Activated T-cell treated with anti-CD3 and anti-CD28 coated beads, Interleukin-2, amount 50 U/mL, for 72 hours (primary cell): ENCODE measurements around the gene MAGEF1. TPM values are rescaled to one million over a fixed set of nuclear protein-coding genes. Genes with fewer than 3 reads are reported as not detected.

Source experiments
- ATAC-seq, 2 donors: fragments of 150-1000 bp; cut with Tn5 transposase; replicated peaks in 1 of 2; 2 replicates each; pipeline ENCODE4 v1.10.0; 2021; ENCODE audit warnings: moderate library complexity in 2 of 2, mild to moderate bottlenecking in 1 of 2
- DNase-seq, 2 donors: peaks; one replicate each; pipeline ENCODE4 v3.0.0; 2021 to 2022; ENCODE audit warnings: mixed read lengths in 1 of 2
- H3K27ac Mint-ChIP-seq: one replicate; pipeline ENCODE4 v1.8.0; 2022; ENCODE audit warnings: mild to moderate bottlenecking, moderate library complexity, mixed read lengths
- H3K27me3 Mint-ChIP-seq: one replicate; pipeline ENCODE4 v1.8.0; 2022; ENCODE audit warnings: low read depth, mixed read lengths
- H3K36me3 Mint-ChIP-seq, 2 donors: one replicate each; pipeline ENCODE4 v1.8.0; 2022; ENCODE audit warnings: mixed read lengths in 2 of 2, mild to moderate bottlenecking in 1 of 2; ENCODE audit not compliant: insufficient read depth in 2 of 2
- H3K4me1 Mint-ChIP-seq: one replicate; pipeline ENCODE4 v1.8.0; 2022; ENCODE audit warnings: low read depth, mixed read lengths
- H3K4me3 Mint-ChIP-seq, 2 donors: one replicate each; pipeline ENCODE4 v1.8.0; 2022; ENCODE audit warnings: mild to moderate bottlenecking in 2 of 2, mixed read lengths in 2 of 2, moderate library complexity in 2 of 2
- H3K9me3 Mint-ChIP-seq, 2 donors: one replicate each; pipeline ENCODE4 v1.8.0; 2022; ENCODE audit warnings: mixed read lengths in 2 of 2
- total RNA-seq, 2 donors: library from RNA; stranded (reverse); gene quantifications; one replicate each; pipeline ENCODE4 v1.2.3, GENCODE V29; 2022

MAGEF1 gene
- total RNA-seq, 2 donors from 2014 or later: 27.9 to 28.1 TPM

DNA sequence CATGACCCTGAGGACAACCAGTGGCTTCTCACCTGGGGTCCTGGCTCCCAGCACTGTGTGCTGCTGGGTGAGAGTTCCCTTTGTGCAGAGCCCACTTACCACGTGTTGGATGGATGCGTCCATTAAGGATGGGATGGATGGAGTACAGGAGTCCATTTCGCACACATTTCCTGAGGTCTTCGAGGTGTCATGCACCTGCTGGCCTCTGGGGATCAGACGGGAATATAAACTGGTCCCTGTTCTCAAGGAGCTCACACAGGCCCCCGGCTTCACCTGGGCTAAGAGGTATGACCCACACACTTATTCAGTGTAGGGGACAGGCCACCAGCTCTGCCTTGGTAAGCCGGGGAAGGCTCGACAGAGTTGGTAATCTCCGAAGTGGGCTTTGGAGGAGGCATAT is 39.5 kb downstream of the MAGEF1 start:
- no peak overlapping the region for H3K4me3 Mint-ChIP-seq

DNA sequence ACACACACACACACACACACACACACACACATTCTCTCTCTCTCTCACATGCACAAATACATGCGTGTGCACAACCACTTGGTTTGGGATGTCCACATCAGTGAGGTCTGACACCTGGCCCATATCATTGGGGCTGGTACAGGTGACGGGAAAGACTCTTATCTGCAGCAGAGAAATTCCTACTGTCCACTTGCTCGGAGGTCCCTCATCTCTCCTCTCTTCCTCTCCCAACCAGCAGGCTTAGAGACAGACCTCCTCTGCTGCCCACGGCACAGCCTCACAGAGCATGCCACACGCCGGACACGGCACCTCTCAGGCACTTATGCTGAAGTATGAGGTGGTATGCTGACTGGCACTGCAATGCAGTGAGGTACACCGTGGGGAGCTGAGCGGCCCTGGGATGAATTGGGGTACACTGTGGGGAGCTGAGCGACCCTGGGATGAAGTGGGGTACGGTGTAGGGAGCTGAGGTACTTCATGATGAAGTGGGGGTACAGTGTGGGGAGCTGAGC is 41.7 kb downstream of the MAGEF1 start:
- no peak for DNase-seq
- Mint-ChIP-seq H3K36me3 (no peaks in the 10 kb centered on the region), H3K4me3 (no peak overlapping the region), H3K9me3 (no peaks in the 10 kb centered on the region), H3K4me1 (no peaks in the 10 kb centered on the region), H3K27me3 (peaks cover 11% of the 10 kb centered on the region), H3K27ac (no peak overlapping the region)
- ATAC-seq: no peak

More for the DNA sequence above, 39.5 kb downstream of the MAGEF1 start:
- ATAC-seq (no peak), DNase-seq (no peak)
- H3K27ac Mint-ChIP-seq: no peak overlapping the region
- no peaks in the 10 kb centered on the region for H3K4me1 Mint-ChIP-seq
- no peaks in the 10 kb centered on the region for H3K9me3 Mint-ChIP-seq
- no peaks in the 10 kb centered on the region for H3K27me3 Mint-ChIP-seq
- H3K36me3 Mint-ChIP-seq: no peaks in the 10 kb centered on the region

DNA sequence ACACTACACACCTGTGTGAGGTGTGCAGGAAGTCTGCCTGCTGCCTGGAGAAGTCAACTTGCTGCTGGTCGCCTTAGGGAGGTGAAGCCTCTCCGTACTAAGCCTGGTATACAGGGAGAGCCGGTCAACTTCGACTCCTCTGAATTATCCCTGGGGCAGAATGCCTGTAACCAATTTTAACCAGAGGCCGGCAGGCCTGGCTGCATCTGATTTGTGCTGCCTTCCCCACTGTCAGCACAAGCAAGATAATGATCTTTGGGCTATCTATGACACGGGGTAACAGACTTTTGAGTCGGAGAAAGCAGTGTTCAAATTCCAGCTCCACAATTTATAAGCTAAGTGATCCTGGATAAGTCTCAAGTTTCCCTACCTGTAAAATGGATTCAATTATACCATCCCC is 42.3 kb downstream of the MAGEF1 start:
- no peak for DNase-seq
- Mint-ChIP-seq H3K27me3 (peaks cover 11% of the 10 kb centered on the region), H3K27ac (no peak overlapping the region), H3K4me1 (no peaks in the 10 kb centered on the region), H3K4me3 (no peak overlapping the region), H3K36me3 (no peaks in the 10 kb centered on the region), H3K9me3 (no peaks in the 10 kb centered on the region)
- ATAC-seq: no peak

DNA sequence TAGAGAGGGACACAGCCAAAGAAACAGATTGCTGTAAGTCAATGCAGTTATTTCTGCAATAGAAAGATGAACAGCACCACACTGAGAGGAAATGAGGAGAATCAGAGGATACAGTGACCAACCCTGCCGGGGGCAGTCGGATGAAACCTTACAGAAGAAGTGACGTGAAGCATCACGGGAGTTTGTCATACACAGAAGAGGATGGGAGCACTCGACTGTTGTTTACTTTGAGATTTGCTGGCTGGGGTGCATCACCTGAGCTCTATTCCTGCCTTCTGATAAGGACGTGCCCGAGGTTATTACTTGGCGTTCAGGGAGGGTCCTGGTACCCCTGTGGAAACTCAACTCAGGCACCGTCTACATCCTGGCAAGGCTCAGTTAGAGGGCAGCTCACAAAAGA is 45.4 kb downstream of the MAGEF1 start:
- no peak overlapping the region for H3K27ac Mint-ChIP-seq
- no peak overlapping the region for H3K4me3 Mint-ChIP-seq
- no peaks in the 10 kb centered on the region for H3K4me1 Mint-ChIP-seq
- H3K9me3 Mint-ChIP-seq: no peaks in the 10 kb centered on the region
- no peaks in the 10 kb centered on the region for H3K36me3 Mint-ChIP-seq
- ATAC-seq (no peak), DNase-seq (no peak)
- H3K27me3 Mint-ChIP-seq: peaks cover 11% of the 10 kb centered on the region

DNA sequence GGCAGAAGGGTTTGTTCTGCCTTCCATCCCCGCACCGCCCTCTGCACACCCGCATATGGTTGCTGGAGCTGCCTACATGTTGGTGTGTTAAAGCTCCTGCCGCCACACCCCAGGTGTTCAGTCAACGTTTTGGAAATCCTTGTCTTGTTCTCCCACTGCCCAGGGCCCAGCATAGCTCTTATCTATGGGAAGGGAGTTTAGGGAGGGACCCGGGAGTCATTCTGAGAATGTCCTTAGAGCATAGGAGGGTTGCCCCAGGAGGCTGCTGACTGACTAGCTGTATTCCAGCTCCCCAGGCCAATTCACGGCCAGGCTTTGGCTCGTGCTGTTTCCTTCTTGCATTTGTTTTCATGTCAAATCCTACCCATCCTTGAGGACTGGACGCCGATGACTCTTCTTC is 46.8 kb downstream of the MAGEF1 start:
- H3K4me1 Mint-ChIP-seq: no peaks in the 10 kb centered on the region
- H3K36me3 Mint-ChIP-seq: no peaks in the 10 kb centered on the region
- H3K27me3 Mint-ChIP-seq: peaks cover 11% of the 10 kb centered on the region
- ATAC-seq (no peak), DNase-seq (no peak)
- no peaks in the 10 kb centered on the region for H3K9me3 Mint-ChIP-seq
- no peak overlapping the region for H3K4me3 Mint-ChIP-seq
- no peak overlapping the region for H3K27ac Mint-ChIP-seq

DNA sequence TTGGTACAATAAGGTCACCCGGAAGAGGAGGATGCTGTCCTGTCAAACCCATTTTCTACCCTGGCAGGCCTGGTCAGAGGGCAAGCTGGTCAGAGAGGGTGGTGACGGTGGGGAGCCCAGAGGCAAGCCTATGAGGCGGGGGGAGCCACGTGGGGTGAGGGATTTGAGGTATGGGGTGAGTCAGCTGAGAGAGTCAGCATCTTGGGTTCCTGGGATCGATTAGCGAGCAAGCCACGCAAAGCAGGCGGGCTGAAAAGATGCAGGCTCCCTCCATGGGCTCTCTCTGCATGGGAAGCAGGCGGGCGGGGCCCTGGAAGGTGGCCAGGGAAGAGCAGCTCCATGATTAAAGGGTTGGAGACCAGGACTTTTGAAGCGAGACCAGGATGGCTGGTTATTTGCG is 48.1 kb downstream of the MAGEF1 start:
- Mint-ChIP-seq H3K4me3 (no peak overlapping the region), H3K27ac (no peak overlapping the region)
- no peak for DNase-seq

DNA sequence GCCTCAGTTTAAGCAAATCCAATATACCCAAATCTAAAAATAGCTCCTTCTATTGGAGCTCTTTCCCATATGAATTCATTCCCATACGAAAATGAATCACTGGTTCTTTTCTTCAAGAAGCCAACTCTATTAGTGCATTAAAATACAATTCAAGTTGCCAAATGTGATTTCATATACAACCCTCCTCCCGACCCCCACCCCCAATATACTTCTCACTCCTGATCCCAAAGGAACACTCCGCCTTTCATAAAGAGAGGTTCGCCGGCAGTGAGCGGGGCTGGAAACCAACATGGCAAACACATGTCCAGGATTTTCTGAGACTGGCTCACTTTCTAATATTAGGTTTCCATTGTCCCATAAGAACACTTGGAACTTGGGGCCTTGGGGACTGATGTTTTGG is 48.5 kb downstream of the MAGEF1 start:
- no peak overlapping the region for H3K27ac Mint-ChIP-seq
- no peak for DNase-seq
- H3K4me1 Mint-ChIP-seq: no peaks in the 10 kb centered on the region
- no peak overlapping the region for H3K4me3 Mint-ChIP-seq
- H3K27me3 Mint-ChIP-seq: peaks cover 11% of the 10 kb centered on the region
- no peak for ATAC-seq
- H3K9me3 Mint-ChIP-seq: no peaks in the 10 kb centered on the region
- H3K36me3 Mint-ChIP-seq: no peaks in the 10 kb centered on the region

More for the DNA sequence above, 48.1 kb downstream of the MAGEF1 start:
- Mint-ChIP-seq H3K9me3 (no peaks in the 10 kb centered on the region), H3K4me1 (no peaks in the 10 kb centered on the region), H3K36me3 (no peaks in the 10 kb centered on the region), H3K27me3 (peaks cover 11% of the 10 kb centered on the region)
- no peak for ATAC-seq

DNA sequence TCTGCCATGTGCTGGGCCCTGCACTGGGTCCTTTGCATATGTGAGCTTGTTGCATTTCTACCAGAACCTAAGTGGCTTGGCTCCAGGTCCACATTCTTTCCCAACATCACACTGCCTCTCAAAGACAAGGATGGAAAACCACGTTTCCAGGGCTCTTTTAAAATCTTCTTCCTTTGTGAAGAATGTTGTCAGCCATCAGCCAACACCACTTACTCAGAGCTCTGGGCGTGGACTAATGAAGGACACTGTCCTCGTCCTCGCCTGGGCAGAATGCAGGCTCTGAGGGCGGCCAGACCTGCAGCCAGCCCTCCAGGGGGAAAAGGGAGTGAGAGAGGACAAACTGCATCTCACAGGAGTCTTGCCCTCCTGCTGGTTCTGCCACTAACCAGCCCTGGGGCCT is 49.7 kb downstream of the MAGEF1 start:
- no peak overlapping the region for H3K27ac Mint-ChIP-seq
- H3K27me3 Mint-ChIP-seq: peaks cover 11% of the 10 kb centered on the region
- no peaks in the 10 kb centered on the region for H3K9me3 Mint-ChIP-seq
- H3K4me1 Mint-ChIP-seq: peaks cover 6% of the 10 kb centered on the region
- ATAC-seq: no peak
- no peak for DNase-seq
- H3K4me3 Mint-ChIP-seq: no peak overlapping the region
- no peaks in the 10 kb centered on the region for H3K36me3 Mint-ChIP-seq

DNA sequence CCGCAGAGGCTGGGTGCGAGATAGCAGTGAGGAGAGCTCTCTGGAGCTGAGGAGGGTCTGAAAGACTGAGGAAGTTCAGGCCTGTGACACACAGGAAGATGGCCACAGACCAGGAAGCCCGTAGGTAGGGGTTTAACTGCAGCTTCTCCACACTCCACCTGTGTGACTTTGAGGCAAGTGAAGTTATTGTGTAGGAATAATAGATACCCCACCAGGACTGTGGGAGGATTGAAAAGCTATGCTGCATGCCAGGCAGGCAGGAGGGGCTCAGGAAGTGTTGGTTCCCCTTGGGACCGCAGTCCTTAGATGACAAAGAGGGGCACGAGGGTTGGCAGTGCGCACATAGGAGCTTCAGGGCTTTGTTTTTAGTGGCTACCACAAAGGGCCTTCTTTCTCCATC is 50.9 kb downstream of the MAGEF1 start:
- Mint-ChIP-seq H3K36me3 (no peaks in the 10 kb centered on the region), H3K27me3 (no peaks in the 10 kb centered on the region), H3K27ac (no peak overlapping the region), H3K4me3 (no peak overlapping the region), H3K4me1 (peaks cover 14% of the 10 kb centered on the region), H3K9me3 (no peaks in the 10 kb centered on the region)
- no peak for DNase-seq
- ATAC-seq: no peak

Other genes with a start within 250 kb of the MAGEF1 start
- under 1 TPM; 0.12 to 0.50 TPM for gene EPHB3, start 150.3 kb downstream of the MAGEF1 start, total RNA-seq
- gene VPS8, start 100.1 kb upstream of the MAGEF1 start, total RNA-seq: 100 to 1,000 TPM in 1 of 2 donors, 10 to 100 TPM in 1; 86.6 to 104 TPM